ENCODE results near the gene MUC5B.

GRCh38 chr11:1228921-1229451 lies 6.1 kb downstream of the MUC5B start:
- TF ChIP-seq, protein P1, sequence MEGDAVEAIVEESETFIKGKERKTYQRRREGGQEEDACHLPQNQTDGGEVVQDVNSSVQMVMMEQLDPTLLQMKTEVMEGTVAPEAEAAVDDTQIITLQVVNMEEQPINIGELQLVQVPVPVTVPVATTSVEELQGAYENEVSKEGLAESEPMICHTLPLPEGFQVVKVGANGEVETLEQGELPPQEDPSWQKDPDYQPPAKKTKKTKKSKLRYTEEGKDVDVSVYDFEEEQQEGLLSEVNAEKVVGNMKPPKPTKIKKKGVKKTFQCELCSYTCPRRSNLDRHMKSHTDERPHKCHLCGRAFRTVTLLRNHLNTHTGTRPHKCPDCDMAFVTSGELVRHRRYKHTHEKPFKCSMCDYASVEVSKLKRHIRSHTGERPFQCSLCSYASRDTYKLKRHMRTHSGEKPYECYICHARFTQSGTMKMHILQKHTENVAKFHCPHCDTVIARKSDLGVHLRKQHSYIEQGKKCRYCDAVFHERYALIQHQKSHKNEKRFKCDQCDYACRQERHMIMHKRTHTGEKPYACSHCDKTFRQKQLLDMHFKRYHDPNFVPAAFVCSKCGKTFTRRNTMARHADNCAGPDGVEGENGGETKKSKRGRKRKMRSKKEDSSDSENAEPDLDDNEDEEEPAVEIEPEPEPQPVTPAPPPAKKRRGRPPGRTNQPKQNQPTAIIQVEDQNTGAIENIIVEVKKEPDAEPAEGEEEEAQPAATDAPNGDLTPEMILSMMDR (IDR thresholded peaks at IDR 0.05), result no peak
- no peak for TF ChIP-seq POLR2A (IDR thresholded peaks at IDR 0.05)

Measured in ovary (tissue), 3 donors.